ENCODE results near the gene OLFM1. TPM values are rescaled to one million over a fixed set of nuclear protein-coding genes. Genes with fewer than 3 reads are reported as not detected.

OLFM1 gene
- total RNA-seq, 5 donors from 2014 or later (not counting 1 experiment from before 2014, with no cell fraction given), result 0.16 TPM; not detected in 4

DNA sequence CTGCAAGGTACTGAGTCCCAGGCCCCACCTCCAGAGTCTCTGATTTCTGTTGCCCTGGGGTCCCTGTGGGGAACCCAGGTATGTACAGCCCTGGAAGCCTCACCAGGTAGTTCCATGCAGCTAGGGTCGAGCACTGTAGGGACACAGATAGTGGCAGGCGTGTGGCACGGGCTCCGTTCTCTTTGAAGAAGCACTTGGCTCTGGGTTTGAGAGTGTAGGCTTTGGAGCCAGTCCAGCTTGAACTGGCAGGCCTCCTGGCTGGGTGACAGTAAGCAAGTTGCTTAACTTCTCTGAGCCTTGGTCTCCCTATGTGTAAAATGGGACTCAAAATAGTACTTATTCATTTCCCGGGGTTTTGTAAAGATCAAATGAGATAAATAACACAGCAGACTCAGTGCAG, 5.6 kb downstream of the OLFM1 start:
- H3K36me3 Mint-ChIP-seq, result no peaks in the 10 kb centered on the region
- ATAC-seq (replicated peaks in 1 of 4) (no peak), DNase-seq (no peak)
- Histone ChIP-seq H3K36me3 (ENCODE audit: control insufficient read depth in 2 of 2, extremely low read depth in 1 of 2, insufficient read depth in 1 of 2, low read length in 1 of 2) (no peaks in the 10 kb centered on the region), H3K9me3 (no peaks in the 10 kb centered on the region), H3K27ac (ENCODE audit: low read length) (no peak overlapping the region), H3K4me1 (ENCODE audit: control insufficient read depth in 1 of 2, extremely low read depth in 1 of 2, insufficient read depth in 2 of 2, low read length in 2 of 2) (no peaks in the 10 kb centered on the region), H3K27me3 (replicated peaks in 1 of 2; ENCODE audit: control insufficient read depth in 2 of 2, extremely low read depth in 1 of 2, insufficient read depth in 2 of 2, low read length in 1 of 2) (peaks cover 0 to 47% of the 10 kb centered on the region in 2 experiments), H3K4me3 (ENCODE audit: control insufficient read depth in 1 of 2, extremely low read depth in 1 of 2, low read length in 1 of 2) (no peak overlapping the region)
- WGBS (ENCODE audit: insufficient coverage), result 70% methylated on average over 5 of the region's 5 CpGs
- CTCF ChIA-PET, result no interaction called here
- no peak overlapping the region for H3K27ac Mint-ChIP-seq
- peaks cover 44 to 53% of the 10 kb centered on the region in 2 donors for H3K27me3 Mint-ChIP-seq
- H3K4me1 Mint-ChIP-seq, result no peaks in the 10 kb centered on the region
- H3K4me3 Mint-ChIP-seq, result no peak overlapping the region
- H3K9me3 Mint-ChIP-seq, result peaks cover 0 to 5% (median 0%) of the 10 kb centered on the region in 3 donors
- POLR2A ChIA-PET, result interaction anchor here in 1 of 2 donors (0.5 kb wide), 1 partner anchor 1638 kb away, joined by 4 read pairs; no protein-coding TSS in a partner anchor

DNA sequence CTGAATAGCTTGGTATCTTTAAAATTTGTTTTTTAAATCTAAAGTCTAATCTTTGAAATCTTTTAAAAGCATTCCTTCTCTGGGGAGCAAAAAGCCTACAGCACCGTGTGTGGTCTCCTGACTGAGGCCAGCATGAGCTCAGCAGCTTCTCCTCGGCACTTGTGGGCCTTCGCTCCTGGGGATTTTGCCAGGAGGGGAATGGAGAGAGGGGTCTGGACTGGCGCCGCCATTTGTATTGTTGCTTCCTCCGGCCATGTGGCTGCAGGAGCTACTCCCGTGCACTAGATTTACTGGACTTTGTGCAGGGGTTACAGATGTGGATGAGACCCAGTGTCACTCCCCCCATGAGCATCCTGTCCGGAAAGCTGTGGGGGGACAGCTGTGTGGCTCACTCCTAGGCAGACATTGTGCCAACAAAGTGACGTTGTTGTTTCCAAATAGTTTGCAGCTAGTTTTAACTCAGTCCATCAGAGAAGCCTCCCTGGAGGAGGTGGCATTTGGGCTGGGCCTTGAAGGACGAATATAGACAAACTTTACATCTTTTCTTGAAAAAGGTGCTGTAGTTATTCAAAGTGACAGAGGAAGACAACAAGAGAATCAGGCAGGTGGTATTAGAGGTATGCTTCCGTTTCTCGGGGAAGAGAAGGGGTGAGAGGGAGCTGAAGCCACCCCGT, 6.6 kb downstream of the OLFM1 start:
- ChIA-PET POLR2A (no interaction called here), CTCF (no interaction called here)
- 59% methylated on average over 7 of the region's 13 CpGs for WGBS (ENCODE audit: insufficient coverage)
- H3K9me3 Mint-ChIP-seq, result peaks cover 0 to 5% (median 0%) of the 10 kb centered on the region in 3 donors
- no peak for ATAC-seq (replicated peaks in 1 of 4)
- Histone ChIP-seq H3K36me3 (ENCODE audit: control insufficient read depth in 2 of 2, extremely low read depth in 1 of 2, insufficient read depth in 1 of 2, low read length in 1 of 2) (no peaks in the 10 kb centered on the region), H3K27ac (ENCODE audit: low read length) (no peak overlapping the region), H3K27me3 (replicated peaks in 1 of 2; ENCODE audit: control insufficient read depth in 2 of 2, extremely low read depth in 1 of 2, insufficient read depth in 2 of 2, low read length in 1 of 2) (peaks cover 0 to 45% of the 10 kb centered on the region in 2 experiments), H3K4me1 (ENCODE audit: control insufficient read depth in 1 of 2, extremely low read depth in 1 of 2, insufficient read depth in 2 of 2, low read length in 2 of 2) (no peaks in the 10 kb centered on the region), H3K4me3 (ENCODE audit: control insufficient read depth in 1 of 2, extremely low read depth in 1 of 2, low read length in 1 of 2) (no peak overlapping the region), H3K9me3 (no peaks in the 10 kb centered on the region)
- H3K27me3 Mint-ChIP-seq, result peaks cover 46 to 54% of the 10 kb centered on the region in 2 donors
- no peak overlapping the region for H3K4me3 Mint-ChIP-seq
- no peaks in the 10 kb centered on the region for H3K4me1 Mint-ChIP-seq
- DNase-seq, result no peak
- no peaks in the 10 kb centered on the region for H3K36me3 Mint-ChIP-seq
- no peak overlapping the region for H3K27ac Mint-ChIP-seq

DNA sequence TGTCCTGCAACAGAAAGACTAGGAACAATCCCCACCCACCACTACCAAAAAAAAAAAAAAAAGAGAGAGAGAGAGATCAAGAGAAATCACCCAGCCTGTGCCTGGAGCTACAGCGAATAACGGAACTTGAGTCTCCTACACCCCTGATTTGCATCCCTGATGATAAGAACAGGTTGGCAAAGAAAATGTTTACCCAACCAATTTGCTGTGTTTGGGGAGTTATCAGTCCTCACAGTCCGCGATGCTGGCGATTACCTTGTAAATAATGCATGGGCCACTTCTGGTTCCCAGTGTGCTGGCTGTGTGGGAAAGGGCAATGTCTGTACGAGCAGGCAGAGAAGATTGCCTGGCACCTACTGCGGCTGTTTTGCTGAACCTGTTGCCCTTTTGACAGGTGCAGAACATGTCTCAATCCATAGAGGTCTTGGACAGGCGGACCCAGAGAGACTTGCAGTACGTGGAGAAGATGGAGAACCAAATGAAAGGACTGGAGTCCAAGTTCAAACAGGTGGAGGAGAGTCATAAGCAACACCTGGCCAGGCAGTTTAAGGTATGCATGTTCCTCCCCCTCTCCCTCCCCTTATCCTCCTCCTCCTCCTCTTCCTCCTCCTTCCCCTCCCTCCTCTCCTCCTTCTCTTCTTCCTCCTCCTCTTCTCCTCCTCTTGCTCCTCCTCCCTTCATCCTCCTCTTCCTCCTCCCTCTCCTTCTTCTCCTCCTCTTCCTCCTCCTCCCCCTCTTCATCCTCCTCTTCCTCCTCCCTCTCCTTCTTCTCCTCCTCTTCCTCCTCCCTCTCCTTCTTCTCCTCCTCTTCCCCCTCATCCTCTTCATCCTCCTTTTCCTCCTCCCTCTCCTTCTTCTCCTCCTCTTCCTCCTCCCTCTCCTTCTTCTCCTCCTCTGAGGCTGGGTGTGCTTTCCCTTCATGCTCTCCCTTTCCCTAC, 8.3 kb downstream of the OLFM1 start:
- ChIA-PET POLR2A (no interaction called here), CTCF (no interaction called here)
- Histone ChIP-seq H3K4me1 (ENCODE audit: control insufficient read depth in 1 of 2, extremely low read depth in 1 of 2, insufficient read depth in 2 of 2, low read length in 2 of 2) (no peaks in the 10 kb centered on the region), H3K36me3 (ENCODE audit: control insufficient read depth in 2 of 2, extremely low read depth in 1 of 2, insufficient read depth in 1 of 2, low read length in 1 of 2) (no peaks in the 10 kb centered on the region), H3K27me3 (replicated peaks in 1 of 2; ENCODE audit: control insufficient read depth in 2 of 2, extremely low read depth in 1 of 2, insufficient read depth in 2 of 2, low read length in 1 of 2) (peaks cover 0 to 41% of the 10 kb centered on the region in 2 experiments), H3K27ac (ENCODE audit: low read length) (no peak overlapping the region), H3K4me3 (ENCODE audit: control insufficient read depth in 1 of 2, extremely low read depth in 1 of 2, low read length in 1 of 2) (no peak overlapping the region), H3K9me3 (no peaks in the 10 kb centered on the region)
- H3K27me3 Mint-ChIP-seq, result peaks cover 43 to 50% of the 10 kb centered on the region in 2 donors
- WGBS (ENCODE audit: insufficient coverage), result 53% methylated on average over 7 of the region's 9 CpGs
- H3K36me3 Mint-ChIP-seq, result no peaks in the 10 kb centered on the region
- H3K4me1 Mint-ChIP-seq, result no peaks in the 10 kb centered on the region
- peaks cover 0 to 5% (median 0%) of the 10 kb centered on the region in 3 donors for H3K9me3 Mint-ChIP-seq
- DNase-seq, result no peak
- no peak overlapping the region for H3K4me3 Mint-ChIP-seq
- no peak overlapping the region for H3K27ac Mint-ChIP-seq
- ATAC-seq (replicated peaks in 1 of 4), result no peak

DNA sequence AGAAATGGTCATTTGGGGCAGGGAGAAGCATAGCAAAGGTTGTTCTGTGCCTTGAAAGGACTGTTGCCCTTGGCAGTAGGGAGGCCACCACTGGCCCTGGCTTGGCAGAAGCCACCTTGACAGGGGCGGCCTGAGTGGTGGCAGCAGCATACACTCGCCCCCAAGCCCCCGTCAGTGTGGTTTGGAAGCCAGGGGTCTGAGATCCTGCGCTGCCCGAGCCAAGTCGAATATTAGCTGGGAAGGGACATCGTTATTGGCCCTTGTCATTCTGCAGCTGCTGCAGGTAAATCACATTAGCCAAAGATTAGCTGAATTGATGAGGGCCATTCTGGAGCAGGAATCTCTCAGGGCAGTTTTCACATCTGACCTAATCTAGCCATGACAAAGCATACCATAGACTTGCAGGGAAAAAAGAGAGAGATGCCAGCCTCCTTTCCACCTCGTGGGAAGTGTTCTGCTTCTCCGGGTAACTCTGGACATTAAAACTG, 9.0 kb downstream of the OLFM1 start:
- ChIA-PET POLR2A (no interaction called here), CTCF (no interaction called here)
- WGBS (ENCODE audit: insufficient coverage), result 73% methylated on average over 8 of the region's 9 CpGs

DNA sequence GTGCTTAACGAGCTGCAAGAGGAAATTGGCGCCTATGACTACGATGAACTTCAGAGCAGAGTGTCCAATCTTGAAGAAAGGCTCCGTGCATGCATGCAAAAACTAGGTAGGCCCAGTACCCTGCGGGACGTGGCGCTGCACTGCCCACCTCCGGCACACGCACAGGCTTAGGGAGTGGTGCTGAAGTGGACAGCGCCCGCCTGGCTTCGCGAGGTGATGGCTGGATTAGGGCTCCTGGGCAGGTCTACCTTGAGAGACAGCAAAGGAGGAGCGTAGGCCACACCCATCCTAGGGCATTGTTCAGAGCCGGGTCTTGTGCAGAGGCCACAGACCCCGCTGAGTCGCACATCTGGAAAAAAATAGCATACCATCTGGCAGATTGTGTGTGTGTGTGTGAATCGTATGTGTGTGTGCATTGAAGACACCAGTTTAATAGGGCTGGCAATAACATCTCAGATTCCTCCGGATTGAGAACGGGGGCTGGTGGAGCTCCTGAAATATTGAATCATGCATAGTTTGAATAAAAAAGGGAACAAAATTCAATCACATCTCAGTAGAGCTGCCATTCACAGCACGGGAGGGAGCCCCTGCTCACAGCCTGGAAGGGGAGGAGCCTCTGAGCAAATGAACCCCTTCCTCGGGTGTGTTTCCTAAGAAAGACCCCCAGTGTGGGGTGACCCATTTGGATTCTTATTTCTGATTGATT, 11.1 kb downstream of the OLFM1 start:
- H3K4me3 ChIP-seq (ENCODE audit: control insufficient read depth in 1 of 2, extremely low read depth in 1 of 2, low read length in 1 of 2), result no peak overlapping the region
- no peaks in the 10 kb centered on the region for H3K9me3 ChIP-seq
- peaks cover 0 to 50% of the 10 kb centered on the region in 2 experiments for H3K27me3 ChIP-seq (replicated peaks in 1 of 2; ENCODE audit: control insufficient read depth in 2 of 2, extremely low read depth in 1 of 2, insufficient read depth in 2 of 2, low read length in 1 of 2)
- no peak overlapping the region for H3K27ac ChIP-seq (ENCODE audit: low read length)
- Mint-ChIP-seq H3K4me1 (no peaks in the 10 kb centered on the region), H3K27me3 (peaks cover 35 to 49% of the 10 kb centered on the region in 2 donors), H3K36me3 (no peaks in the 10 kb centered on the region), H3K9me3 (no peaks in the 10 kb centered on the region), H3K27ac (no peak overlapping the region), H3K4me3 (no peak overlapping the region)
- ChIA-PET CTCF (no interaction called here), POLR2A (no interaction called here)
- no peaks in the 10 kb centered on the region for H3K36me3 ChIP-seq (ENCODE audit: control insufficient read depth in 2 of 2, extremely low read depth in 1 of 2, insufficient read depth in 1 of 2, low read length in 1 of 2)
- 38% methylated on average over 16 of the region's 22 CpGs for WGBS (ENCODE audit: insufficient coverage)
- ATAC-seq (replicated peaks in 1 of 4) (no peak), DNase-seq (peak in 2 of 35 experiments; percentile 3 to 5)
- H3K4me1 ChIP-seq (ENCODE audit: control insufficient read depth in 1 of 2, extremely low read depth in 1 of 2, insufficient read depth in 2 of 2, low read length in 2 of 2), result no peaks in the 10 kb centered on the region

More for the DNA sequence above, 9.0 kb downstream of the OLFM1 start:
- Mint-ChIP-seq H3K4me3 (no peak overlapping the region), H3K27ac (no peak overlapping the region), H3K4me1 (no peaks in the 10 kb centered on the region), H3K27me3 (peaks cover 42 to 52% of the 10 kb centered on the region in 2 donors), H3K36me3 (no peaks in the 10 kb centered on the region), H3K9me3 (peaks cover 0 to 4% (median 0%) of the 10 kb centered on the region in 3 donors)
- Histone ChIP-seq H3K4me3 (ENCODE audit: control insufficient read depth in 1 of 2, extremely low read depth in 1 of 2, low read length in 1 of 2) (no peak overlapping the region), H3K4me1 (ENCODE audit: control insufficient read depth in 1 of 2, extremely low read depth in 1 of 2, insufficient read depth in 2 of 2, low read length in 2 of 2) (no peaks in the 10 kb centered on the region), H3K27me3 (replicated peaks in 1 of 2; ENCODE audit: control insufficient read depth in 2 of 2, extremely low read depth in 1 of 2, insufficient read depth in 2 of 2, low read length in 1 of 2) (peaks cover 0 to 40% of the 10 kb centered on the region in 2 experiments), H3K36me3 (ENCODE audit: control insufficient read depth in 2 of 2, extremely low read depth in 1 of 2, insufficient read depth in 1 of 2, low read length in 1 of 2) (no peaks in the 10 kb centered on the region), H3K9me3 (no peaks in the 10 kb centered on the region), H3K27ac (ENCODE audit: low read length) (no peak overlapping the region)
- ATAC-seq (replicated peaks in 1 of 4) (no peak), DNase-seq (no peak)

DNA sequence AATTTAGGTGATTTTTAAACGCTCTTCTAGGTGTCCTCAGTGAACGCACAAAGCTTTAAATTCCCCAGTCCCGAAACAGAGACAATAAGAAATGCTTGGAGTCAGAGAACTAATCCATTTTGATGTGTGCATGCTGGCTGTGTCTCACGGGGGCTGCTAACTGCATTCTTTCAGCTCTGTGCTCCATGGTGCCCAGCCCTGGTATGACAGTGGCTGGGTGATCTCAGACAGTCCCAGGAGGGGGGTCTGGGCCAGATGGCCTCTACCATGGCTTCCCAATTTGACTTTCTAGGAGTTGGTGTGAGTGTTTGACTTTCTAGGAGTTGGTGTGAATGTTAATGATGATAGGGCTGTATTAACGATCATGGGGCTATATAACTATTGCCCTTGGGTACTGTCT, 12.1 kb downstream of the OLFM1 start:
- Mint-ChIP-seq H3K27ac (no peak overlapping the region), H3K4me1 (no peaks in the 10 kb centered on the region), H3K36me3 (no peaks in the 10 kb centered on the region), H3K4me3 (no peak overlapping the region), H3K9me3 (no peaks in the 10 kb centered on the region), H3K27me3 (peaks cover 33 to 53% of the 10 kb centered on the region in 2 donors)
- DNase-seq, result no peak
- H3K27me3 ChIP-seq (replicated peaks in 1 of 2; ENCODE audit: control insufficient read depth in 2 of 2, extremely low read depth in 1 of 2, insufficient read depth in 2 of 2, low read length in 1 of 2), result peaks cover 0 to 52% of the 10 kb centered on the region in 2 experiments
- no peak overlapping the region for H3K4me3 ChIP-seq (ENCODE audit: control insufficient read depth in 1 of 2, extremely low read depth in 1 of 2, low read length in 1 of 2)
- POLR2A ChIA-PET, result no interaction called here
- no peaks in the 10 kb centered on the region for H3K36me3 ChIP-seq (ENCODE audit: control insufficient read depth in 2 of 2, extremely low read depth in 1 of 2, insufficient read depth in 1 of 2, low read length in 1 of 2)
- 88% methylated on average over 4 of the region's 5 CpGs for WGBS (ENCODE audit: insufficient coverage)
- H3K9me3 ChIP-seq, result no peaks in the 10 kb centered on the region
- no peak overlapping the region for H3K27ac ChIP-seq (ENCODE audit: low read length)
- no peak for ATAC-seq (replicated peaks in 1 of 4)
- H3K4me1 ChIP-seq (ENCODE audit: control insufficient read depth in 1 of 2, extremely low read depth in 1 of 2, insufficient read depth in 2 of 2, low read length in 2 of 2), result no peaks in the 10 kb centered on the region
- CTCF ChIA-PET, result no interaction called here
